PFSK-1 (cell line): Measurements from ENCODE around the gene FAM200A.

ENCODE experiments used
- REST ChIP-seq, 2 experiments: IDR thresholded peaks; 2 replicates each; pipeline versions ENCODE4 v1.6.1 to v1.8.0; 2011 to 2012; ENCODE audit warnings: low read depth in 2 of 2, low read length in 2 of 2, control low read depth in 1 of 2, inconsistent platforms in 1 of 2, mild to moderate bottlenecking in 1 of 2, moderate library complexity in 1 of 2; ENCODE audit not compliant: insufficient read depth in 1 of 2
- SIN3A ChIP-seq: IDR thresholded peaks from 2 replicates; pipeline ENCODE4 v1.6.1; 2012; ENCODE audit warnings: mild to moderate bottlenecking, low read length, moderate library complexity, borderline replicate concordance; ENCODE audit not compliant: insufficient read depth
- TAF1 ChIP-seq: IDR thresholded peaks from 2 replicates; pipeline ENCODE4 v1.6.1; 2012; ENCODE audit warnings: low read length, control low read depth, borderline replicate concordance; ENCODE audit not compliant: insufficient read depth

GRCh38 chr7:99497766-99498545 lies 54.0 kb downstream of the FAM200A start:
- TF ChIP-seq REST (IDR thresholded peaks at IDR 0.05; ENCODE audit: insufficient read depth in 1 of 2, low read depth in 2 of 2, low read length in 2 of 2) (no peak), SIN3A (no peak), TAF1 (no peak)
